ENCODE measurements around the gene UNC93B1.
"Not testable (repeated sequence)": the region's sequence is repeated elsewhere in the genome, so short reads cannot be mapped to it uniquely, and the experiment has no call there.

UNC93B1 gene

GRCh38 chr11:67996051-67996450, 7.8 kb downstream of the UNC93B1 start:
- no peak overlapping the region for H3K18ac ChIP-seq (ENCODE audit: low read length)
- H3K36me3 ChIP-seq (replicated peaks in 1 of 2; ENCODE audit: control insufficient read depth in 2 of 2, insufficient read depth in 2 of 2, low read length in 2 of 2): no peaks in the 10 kb centered on the region
- H3K14ac ChIP-seq (ENCODE audit: low read length): no peak overlapping the region
- no peak overlapping the region for H3K9ac ChIP-seq (ENCODE audit: low read depth, low read length, poor library complexity)
- H4K91ac ChIP-seq (ENCODE audit: low read depth, low read length, poor library complexity): no peak overlapping the region
- H3K4me2 ChIP-seq (ENCODE audit: insufficient read depth, low read length, poor library complexity, severe bottlenecking): no peak overlapping the region
- H2AFZ ChIP-seq (ENCODE audit: low read length): no peak overlapping the region
- peaks cover 0 to 2% (median 0%) of the 10 kb centered on the region in 3 experiments for H3K27me3 ChIP-seq (ENCODE audit: control insufficient read depth in 3 of 3, insufficient read depth in 3 of 3, low read depth in 1 of 3, low read length in 3 of 3)
- no CpG with 5 or more reads among the region's 13 CpGs for WGBS, 2 donors (ENCODE audit: extremely low coverage in 2 of 2, insufficient read length in 2 of 2, insufficient replicate concordance in 1 of 2)
- H2BK120ac ChIP-seq (ENCODE audit: low read depth, low read length): no peak overlapping the region
- no peak overlapping the region for H2BK15ac ChIP-seq (ENCODE audit: low read length)
- H3K4me1 ChIP-seq (ENCODE audit: control insufficient read depth in 2 of 2, insufficient read depth in 1 of 2, low read depth in 1 of 2, low read length in 2 of 2): peaks cover 9 to 11% of the 10 kb centered on the region in 2 donors
- no peak overlapping the region for H3K23ac ChIP-seq (ENCODE audit: low read depth, low read length, poor library complexity)
- H3K9me3 ChIP-seq (replicated peaks in 1 of 2; ENCODE audit: control insufficient read depth in 2 of 2, insufficient read depth in 1 of 2, low read depth in 1 of 2, low read length in 2 of 2): no peaks in the 10 kb centered on the region
- no peak overlapping the region for H3K4me3 ChIP-seq (ENCODE audit: low read length in 2 of 2)
- H2BK12ac ChIP-seq (ENCODE audit: low read length): no peak overlapping the region
- no peak overlapping the region for H2AK5ac ChIP-seq (ENCODE audit: low read depth, low read length)
- no peak for DNase-seq (ENCODE audit: low spot score)
- H3K79me1 ChIP-seq (ENCODE audit: low read depth, low read length): no peaks in the 10 kb centered on the region
- no peak overlapping the region for H4K8ac ChIP-seq (ENCODE audit: low read depth, low read length)
- H3K27ac ChIP-seq (replicated peaks; ENCODE audit: low read length): no peak overlapping the region
- no peak overlapping the region for H3K4ac ChIP-seq (ENCODE audit: low read length)
- no peak overlapping the region for H2BK5ac ChIP-seq (ENCODE audit: low read length)

DNA sequence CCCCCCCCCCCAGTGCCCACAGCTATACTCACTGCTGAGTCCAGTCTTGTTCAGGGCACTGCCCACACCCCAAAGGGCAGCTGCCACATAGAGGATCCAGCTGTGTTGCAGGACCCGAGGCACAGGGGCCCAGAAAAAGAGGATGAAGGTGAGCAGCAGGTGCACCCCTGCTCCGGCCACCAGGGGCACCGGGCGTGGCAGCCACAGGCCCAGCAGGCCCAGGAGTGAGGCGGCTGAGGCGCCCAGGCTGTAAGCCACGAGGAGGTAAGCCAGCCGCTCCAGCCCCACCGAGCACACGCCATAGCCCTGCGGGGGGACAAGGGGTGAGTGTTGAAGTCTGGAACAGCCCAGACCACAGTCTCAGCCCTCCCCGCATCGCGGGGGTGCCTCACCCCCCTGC, 8.3 kb downstream of the UNC93B1 start:
- H3K4me2 ChIP-seq (ENCODE audit: insufficient read depth, low read length, poor library complexity, severe bottlenecking); H4K91ac ChIP-seq (ENCODE audit: low read depth, low read length, poor library complexity); H3K4me3 ChIP-seq (ENCODE audit: low read length in 2 of 2); H3K4ac ChIP-seq (ENCODE audit: low read length); H2BK5ac ChIP-seq (ENCODE audit: low read length); H2AFZ ChIP-seq (ENCODE audit: low read length); H3K14ac ChIP-seq (ENCODE audit: low read length); DNase-seq (ENCODE audit: low spot score); H2BK12ac ChIP-seq (ENCODE audit: low read length); H3K9ac ChIP-seq (ENCODE audit: low read depth, low read length, poor library complexity); H4K8ac ChIP-seq (ENCODE audit: low read depth, low read length); H2AK5ac ChIP-seq (ENCODE audit: low read depth, low read length); H3K18ac ChIP-seq (ENCODE audit: low read length); H3K79me1 ChIP-seq (ENCODE audit: low read depth, low read length); H3K27ac ChIP-seq (replicated peaks; ENCODE audit: low read length); H3K9me3 ChIP-seq (replicated peaks in 1 of 2; ENCODE audit: control insufficient read depth in 2 of 2, insufficient read depth in 1 of 2, low read depth in 1 of 2, low read length in 2 of 2); H3K23ac ChIP-seq (ENCODE audit: low read depth, low read length, poor library complexity); H3K27me3 ChIP-seq (ENCODE audit: control insufficient read depth in 3 of 3, insufficient read depth in 3 of 3, low read depth in 1 of 3, low read length in 3 of 3); H3K36me3 ChIP-seq (replicated peaks in 1 of 2; ENCODE audit: control insufficient read depth in 2 of 2, insufficient read depth in 2 of 2, low read length in 2 of 2); H2BK120ac ChIP-seq (ENCODE audit: low read depth, low read length); H2BK15ac ChIP-seq (ENCODE audit: low read length): not testable (repeated sequence)
- WGBS, 2 donors (ENCODE audit: extremely low coverage in 2 of 2, insufficient read length in 2 of 2, insufficient replicate concordance in 1 of 2): no CpG with 5 or more reads among the region's 14 CpGs
- H3K4me1 ChIP-seq (ENCODE audit: control insufficient read depth in 2 of 2, insufficient read depth in 1 of 2, low read depth in 1 of 2, low read length in 2 of 2): peaks cover 9 to 11% of the 10 kb centered on the region in 2 donors

GRCh38 chr11:67995129-67995528, 8.8 kb downstream of the UNC93B1 start:
- not testable (repeated sequence) for H3K23ac ChIP-seq (ENCODE audit: low read depth, low read length, poor library complexity); DNase-seq (ENCODE audit: low spot score); H3K79me1 ChIP-seq (ENCODE audit: low read depth, low read length); H3K4me2 ChIP-seq (ENCODE audit: insufficient read depth, low read length, poor library complexity, severe bottlenecking); H2BK120ac ChIP-seq (ENCODE audit: low read depth, low read length); H3K4ac ChIP-seq (ENCODE audit: low read length); H3K18ac ChIP-seq (ENCODE audit: low read length); H3K36me3 ChIP-seq (replicated peaks in 1 of 2; ENCODE audit: control insufficient read depth in 2 of 2, insufficient read depth in 2 of 2, low read length in 2 of 2); H2AFZ ChIP-seq (ENCODE audit: low read length); H2BK12ac ChIP-seq (ENCODE audit: low read length); H2AK5ac ChIP-seq (ENCODE audit: low read depth, low read length); H4K8ac ChIP-seq (ENCODE audit: low read depth, low read length); H3K27me3 ChIP-seq (ENCODE audit: control insufficient read depth in 3 of 3, insufficient read depth in 3 of 3, low read depth in 1 of 3, low read length in 3 of 3); H2BK5ac ChIP-seq (ENCODE audit: low read length); H3K9ac ChIP-seq (ENCODE audit: low read depth, low read length, poor library complexity); H2BK15ac ChIP-seq (ENCODE audit: low read length); H3K27ac ChIP-seq (replicated peaks; ENCODE audit: low read length); H3K9me3 ChIP-seq (replicated peaks in 1 of 2; ENCODE audit: control insufficient read depth in 2 of 2, insufficient read depth in 1 of 2, low read depth in 1 of 2, low read length in 2 of 2); H4K91ac ChIP-seq (ENCODE audit: low read depth, low read length, poor library complexity); H3K4me3 ChIP-seq (ENCODE audit: low read length in 2 of 2); H3K14ac ChIP-seq (ENCODE audit: low read length)
- H3K4me1 ChIP-seq (ENCODE audit: control insufficient read depth in 2 of 2, insufficient read depth in 1 of 2, low read depth in 1 of 2, low read length in 2 of 2): peaks cover 8 to 11% of the 10 kb centered on the region in 2 donors
- WGBS, 2 donors (ENCODE audit: extremely low coverage in 2 of 2, insufficient read length in 2 of 2, insufficient replicate concordance in 1 of 2): no CpG with 5 or more reads among the region's 3 CpGs

GRCh38 chr11:67994387-67994786, 9.5 kb downstream of the UNC93B1 start:
- not testable (repeated sequence) for H2BK120ac ChIP-seq (ENCODE audit: low read depth, low read length); H3K36me3 ChIP-seq (replicated peaks in 1 of 2; ENCODE audit: control insufficient read depth in 2 of 2, insufficient read depth in 2 of 2, low read length in 2 of 2); H3K23ac ChIP-seq (ENCODE audit: low read depth, low read length, poor library complexity); H4K8ac ChIP-seq (ENCODE audit: low read depth, low read length); H3K14ac ChIP-seq (ENCODE audit: low read length); H3K27ac ChIP-seq (replicated peaks; ENCODE audit: low read length); H3K4me2 ChIP-seq (ENCODE audit: insufficient read depth, low read length, poor library complexity, severe bottlenecking); H2BK15ac ChIP-seq (ENCODE audit: low read length); DNase-seq (ENCODE audit: low spot score); H3K4me3 ChIP-seq (ENCODE audit: low read length in 2 of 2); H2AFZ ChIP-seq (ENCODE audit: low read length); H4K91ac ChIP-seq (ENCODE audit: low read depth, low read length, poor library complexity); H2AK5ac ChIP-seq (ENCODE audit: low read depth, low read length); H3K4me1 ChIP-seq (ENCODE audit: control insufficient read depth in 2 of 2, insufficient read depth in 1 of 2, low read depth in 1 of 2, low read length in 2 of 2); H2BK12ac ChIP-seq (ENCODE audit: low read length); H3K79me1 ChIP-seq (ENCODE audit: low read depth, low read length); H2BK5ac ChIP-seq (ENCODE audit: low read length); H3K18ac ChIP-seq (ENCODE audit: low read length); H3K9ac ChIP-seq (ENCODE audit: low read depth, low read length, poor library complexity); H3K9me3 ChIP-seq (replicated peaks in 1 of 2; ENCODE audit: control insufficient read depth in 2 of 2, insufficient read depth in 1 of 2, low read depth in 1 of 2, low read length in 2 of 2); H3K4ac ChIP-seq (ENCODE audit: low read length); H3K27me3 ChIP-seq (ENCODE audit: control insufficient read depth in 3 of 3, insufficient read depth in 3 of 3, low read depth in 1 of 3, low read length in 3 of 3)
- WGBS, 2 donors (ENCODE audit: extremely low coverage in 2 of 2, insufficient read length in 2 of 2, insufficient replicate concordance in 1 of 2): no CpG with 5 or more reads among the region's 5 CpGs
